HEK293T (cell line): ENCODE data around the gene MTF2.

ENCODE experiments used
- ARNT ChIP-seq: fragments of 450-650 bp; IDR thresholded peaks from 2 replicates; pipeline ENCODE4 v1.6.1; 2017; ENCODE audit warnings: mild to moderate bottlenecking
- BHLHE40 ChIP-seq: fragments of 450-650 bp; IDR thresholded peaks from 2 replicates; pipeline ENCODE4 v1.6.1; 2016; ENCODE audit warnings: mild to moderate bottlenecking, moderate library complexity, borderline replicate concordance
- CTBP1 ChIP-seq: fragments of 450-650 bp; IDR thresholded peaks from 2 replicates; pipeline ENCODE4 v1.6.1; 2016; ENCODE audit warnings: borderline replicate concordance
- ELF4 ChIP-seq: fragments of 450-650 bp; IDR thresholded peaks from 2 replicates; pipeline ENCODE4 v1.6.1; 2017; ENCODE audit warnings: antibody characterized with exemption
- FOXA1 ChIP-seq: fragments of 450-650 bp; IDR thresholded peaks from 2 replicates; pipeline ENCODE4 v1.6.1; 2016; ENCODE audit warnings: mild to moderate bottlenecking
- FOXK2 ChIP-seq: fragments of 450-650 bp; IDR thresholded peaks from 2 replicates; pipeline ENCODE4 v1.6.1; 2016; ENCODE audit warnings: mild to moderate bottlenecking
- FOXM1 ChIP-seq: fragments of 450-650 bp; IDR thresholded peaks from 2 replicates; pipeline ENCODE4 v1.6.1; 2017; ENCODE audit warnings: mild to moderate bottlenecking, borderline replicate concordance
- HDGF ChIP-seq: fragments of 450-650 bp; IDR thresholded peaks from 2 replicates; pipeline ENCODE4 v1.6.1; 2017; ENCODE audit warnings: antibody characterized with exemption, borderline replicate concordance
- L3MBTL2 ChIP-seq: fragments of 450-650 bp; conservative IDR thresholded peaks from 2 replicates; pipeline ENCODE4 v1.6.1; 2016; ENCODE audit warnings: mild to moderate bottlenecking
- LEF1 ChIP-seq: fragments of 450-650 bp; IDR thresholded peaks from 2 replicates; pipeline ENCODE4 v1.6.1; 2017; ENCODE audit warnings: mild to moderate bottlenecking, borderline replicate concordance
- PKNOX1 ChIP-seq: fragments of 450-650 bp; IDR thresholded peaks from 2 replicates; pipeline ENCODE4 v1.6.1; 2016
- SP1 ChIP-seq: fragments of 450-650 bp; IDR thresholded peaks from 2 replicates; pipeline ENCODE4 v1.6.1; 2017
- TARDBP ChIP-seq: fragments of 450-650 bp; IDR thresholded peaks from 2 replicates; pipeline ENCODE4 v1.6.1; 2016
- ZNF384 ChIP-seq: fragments of 450-650 bp; IDR thresholded peaks from 2 replicates; pipeline ENCODE4 v1.6.1; 2016

- no peak for TF ChIP-seq ZNF384
- TF ChIP-seq ELF4 = no peak
- no peak for TF ChIP-seq FOXM1
- no peak for TF ChIP-seq LEF1
- TF ChIP-seq PKNOX1 = no peak
- no peak for TF ChIP-seq FOXA1
- no peak for TF ChIP-seq SP1
- TF ChIP-seq L3MBTL2 = no peak
- no peak for TF ChIP-seq HDGF
- TF ChIP-seq FOXK2 = no peak
- TF ChIP-seq TARDBP = no peak
- no peak for TF ChIP-seq ARNT
- TF ChIP-seq BHLHE40 = no peak
- TF ChIP-seq CTBP1 = no peak
These were observed 16.9 kb upstream of the MTF2 start for GRCh38 chr1:93061895-93062792.
